HEK293 (cell line): ENCODE data around the gene JMJD4.

Source experiments
- GLI2 ChIP-seq: fragments of 450-650 bp; formaldehyde crosslinking; IDR thresholded peaks from 2 replicates; pipeline ENCODE4; 2017; ENCODE audit warnings: missing biosample characterization, missing genetic modification characterization, low read depth, borderline replicate concordance
- HIC1 ChIP-seq: fragments of 450-650 bp; formaldehyde crosslinking; IDR thresholded peaks from 2 replicates; pipeline ENCODE4 v1.5.1; 2016; ENCODE audit warnings: missing biosample characterization, missing genetic modification characterization
- KLF8 ChIP-seq: fragments of 450-650 bp; formaldehyde crosslinking; IDR thresholded peaks from 2 replicates; pipeline ENCODE4 v1.5.1; 2016; ENCODE audit warnings: missing biosample characterization, missing genetic modification characterization
- OVOL3 ChIP-seq: fragments of 450-650 bp; formaldehyde crosslinking; IDR thresholded peaks from 2 replicates; pipeline ENCODE4 v1.5.1; 2016; ENCODE audit warnings: missing biosample characterization, missing genetic modification characterization
- REPIN1 ChIP-seq: fragments of 450-650 bp; formaldehyde crosslinking; IDR thresholded peaks from 2 replicates; pipeline ENCODE4 v1.5.1; 2017; ENCODE audit warnings: missing biosample characterization, missing genetic modification characterization, low read depth
- ZFHX2 ChIP-seq: fragments of 450-650 bp; formaldehyde crosslinking; conservative IDR thresholded peaks from 2 replicates; pipeline ENCODE4 v1.5.1; 2016; ENCODE audit warnings: missing biosample characterization, missing genetic modification characterization
- ZNF133 ChIP-seq: fragments of 450-650 bp; formaldehyde crosslinking; IDR thresholded peaks from 2 replicates; pipeline ENCODE4 v1.5.1; 2016; ENCODE audit warnings: missing biosample characterization, missing genetic modification characterization
- ZNF155 ChIP-seq: fragments of 450-650 bp; formaldehyde crosslinking; IDR thresholded peaks from 2 replicates; pipeline ENCODE4 v1.5.1; 2016; ENCODE audit warnings: missing biosample characterization, missing genetic modification characterization
- ZNF18 ChIP-seq: fragments of 450-650 bp; formaldehyde crosslinking; IDR thresholded peaks from 2 replicates; pipeline ENCODE4 v1.5.1; 2016; ENCODE audit warnings: missing biosample characterization, missing genetic modification characterization
- ZNF19 ChIP-seq: fragments of 450-650 bp; formaldehyde crosslinking; IDR thresholded peaks from 2 replicates; pipeline ENCODE4; 2016; ENCODE audit warnings: missing biosample characterization, missing genetic modification characterization, low read depth
- ZNF2 ChIP-seq: fragments of 450-650 bp; formaldehyde crosslinking; IDR thresholded peaks from 2 replicates; pipeline ENCODE4 v1.5.1; 2016; ENCODE audit warnings: missing biosample characterization, missing genetic modification characterization
- ZNF223 ChIP-seq: fragments of 450-650 bp; formaldehyde crosslinking; IDR thresholded peaks from 2 replicates; pipeline ENCODE4 v1.5.1; 2016; ENCODE audit warnings: missing biosample characterization, missing genetic modification characterization
- ZNF24 ChIP-seq: fragments of 450-650 bp; formaldehyde crosslinking; IDR thresholded peaks from 2 replicates; pipeline ENCODE4 v1.5.1; 2016; ENCODE audit warnings: missing biosample characterization, missing genetic modification characterization
- ZNF335 ChIP-seq: fragments of 450-650 bp; formaldehyde crosslinking; conservative IDR thresholded peaks from 2 replicates; pipeline ENCODE4 v1.5.1; 2016; ENCODE audit warnings: missing biosample characterization, missing genetic modification characterization
- ZNF433 ChIP-seq: fragments of 450-650 bp; formaldehyde crosslinking; IDR thresholded peaks from 2 replicates; pipeline ENCODE4 v1.5.1; 2016; ENCODE audit warnings: missing biosample characterization, missing genetic modification characterization, low read depth
- ZNF530 ChIP-seq: fragments of 450-650 bp; formaldehyde crosslinking; IDR thresholded peaks from 2 replicates; pipeline ENCODE4 v1.5.1; 2016; ENCODE audit warnings: low read depth, missing biosample characterization, missing genetic modification characterization
- ZNF561 ChIP-seq: fragments of 450-650 bp; IDR thresholded peaks from 2 replicates; pipeline ENCODE4 v1.5.1; 2018; ENCODE audit warnings: missing biosample characterization, missing genetic modification characterization, borderline replicate concordance
- ZNF600 ChIP-seq: fragments of 450-650 bp; formaldehyde crosslinking; IDR thresholded peaks from 2 replicates; pipeline ENCODE4 v1.5.1; 2016; ENCODE audit warnings: missing biosample characterization, missing genetic modification characterization
- ZNF629 ChIP-seq: fragments of 450-650 bp; formaldehyde crosslinking; IDR thresholded peaks from 2 replicates; pipeline ENCODE4 v1.5.1; 2017; ENCODE audit warnings: missing biosample characterization, missing genetic modification characterization
- ZNF677 ChIP-seq: fragments of 450-650 bp; IDR thresholded peaks from 2 replicates; pipeline ENCODE4 v1.5.0; 2018; ENCODE audit warnings: missing biosample characterization, mild to moderate bottlenecking, missing genetic modification characterization, moderate library complexity
- ZNF692 ChIP-seq: fragments of 450-650 bp; formaldehyde crosslinking; IDR thresholded peaks from 2 replicates; pipeline ENCODE4 v1.5.1; 2016; ENCODE audit warnings: missing biosample characterization, missing genetic modification characterization
- TF ChIP-seq, protein P1 (sequence below): fragments of 450-650 bp; formaldehyde crosslinking; IDR thresholded peaks from 2 replicates; pipeline ENCODE4 v1.5.1; 2016; ENCODE audit warnings: missing biosample characterization, missing genetic modification characterization, borderline replicate concordance
- TF ChIP-seq, protein P2 (sequence below): fragments of 450-650 bp; formaldehyde crosslinking; conservative IDR thresholded peaks from 2 replicates; pipeline ENCODE4 v1.5.1; 2016; ENCODE audit warnings: low read depth, missing biosample characterization, missing genetic modification characterization

Gene JMJD4

DNA sequence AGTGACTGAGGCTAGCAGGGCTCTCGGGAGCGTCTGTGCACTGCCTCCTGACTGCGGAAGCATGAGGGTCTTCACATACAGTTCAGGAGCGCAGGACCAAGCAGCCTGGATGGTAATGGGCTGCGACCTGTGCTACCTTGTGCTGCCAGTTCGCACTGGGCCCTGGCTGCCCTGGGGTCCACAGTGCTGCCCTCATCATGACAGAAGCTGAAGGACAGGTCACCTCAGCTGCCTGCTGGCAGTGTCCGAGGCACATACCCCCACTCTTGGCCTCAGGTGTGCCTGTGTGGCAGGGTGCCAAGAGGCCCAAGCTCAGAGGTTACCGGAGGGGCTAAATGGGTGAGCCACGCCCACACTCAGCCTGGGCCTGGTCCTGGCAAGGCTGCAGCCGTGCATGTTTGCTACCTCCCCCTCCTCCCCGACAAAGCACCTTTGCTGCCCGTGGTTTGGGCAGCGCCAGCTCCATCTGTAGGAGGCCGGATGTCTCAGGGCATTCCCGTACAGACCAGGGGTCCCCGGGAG, 4.4 kb downstream of the JMJD4 start (continued):
- TF ChIP-seq, protein P1, sequence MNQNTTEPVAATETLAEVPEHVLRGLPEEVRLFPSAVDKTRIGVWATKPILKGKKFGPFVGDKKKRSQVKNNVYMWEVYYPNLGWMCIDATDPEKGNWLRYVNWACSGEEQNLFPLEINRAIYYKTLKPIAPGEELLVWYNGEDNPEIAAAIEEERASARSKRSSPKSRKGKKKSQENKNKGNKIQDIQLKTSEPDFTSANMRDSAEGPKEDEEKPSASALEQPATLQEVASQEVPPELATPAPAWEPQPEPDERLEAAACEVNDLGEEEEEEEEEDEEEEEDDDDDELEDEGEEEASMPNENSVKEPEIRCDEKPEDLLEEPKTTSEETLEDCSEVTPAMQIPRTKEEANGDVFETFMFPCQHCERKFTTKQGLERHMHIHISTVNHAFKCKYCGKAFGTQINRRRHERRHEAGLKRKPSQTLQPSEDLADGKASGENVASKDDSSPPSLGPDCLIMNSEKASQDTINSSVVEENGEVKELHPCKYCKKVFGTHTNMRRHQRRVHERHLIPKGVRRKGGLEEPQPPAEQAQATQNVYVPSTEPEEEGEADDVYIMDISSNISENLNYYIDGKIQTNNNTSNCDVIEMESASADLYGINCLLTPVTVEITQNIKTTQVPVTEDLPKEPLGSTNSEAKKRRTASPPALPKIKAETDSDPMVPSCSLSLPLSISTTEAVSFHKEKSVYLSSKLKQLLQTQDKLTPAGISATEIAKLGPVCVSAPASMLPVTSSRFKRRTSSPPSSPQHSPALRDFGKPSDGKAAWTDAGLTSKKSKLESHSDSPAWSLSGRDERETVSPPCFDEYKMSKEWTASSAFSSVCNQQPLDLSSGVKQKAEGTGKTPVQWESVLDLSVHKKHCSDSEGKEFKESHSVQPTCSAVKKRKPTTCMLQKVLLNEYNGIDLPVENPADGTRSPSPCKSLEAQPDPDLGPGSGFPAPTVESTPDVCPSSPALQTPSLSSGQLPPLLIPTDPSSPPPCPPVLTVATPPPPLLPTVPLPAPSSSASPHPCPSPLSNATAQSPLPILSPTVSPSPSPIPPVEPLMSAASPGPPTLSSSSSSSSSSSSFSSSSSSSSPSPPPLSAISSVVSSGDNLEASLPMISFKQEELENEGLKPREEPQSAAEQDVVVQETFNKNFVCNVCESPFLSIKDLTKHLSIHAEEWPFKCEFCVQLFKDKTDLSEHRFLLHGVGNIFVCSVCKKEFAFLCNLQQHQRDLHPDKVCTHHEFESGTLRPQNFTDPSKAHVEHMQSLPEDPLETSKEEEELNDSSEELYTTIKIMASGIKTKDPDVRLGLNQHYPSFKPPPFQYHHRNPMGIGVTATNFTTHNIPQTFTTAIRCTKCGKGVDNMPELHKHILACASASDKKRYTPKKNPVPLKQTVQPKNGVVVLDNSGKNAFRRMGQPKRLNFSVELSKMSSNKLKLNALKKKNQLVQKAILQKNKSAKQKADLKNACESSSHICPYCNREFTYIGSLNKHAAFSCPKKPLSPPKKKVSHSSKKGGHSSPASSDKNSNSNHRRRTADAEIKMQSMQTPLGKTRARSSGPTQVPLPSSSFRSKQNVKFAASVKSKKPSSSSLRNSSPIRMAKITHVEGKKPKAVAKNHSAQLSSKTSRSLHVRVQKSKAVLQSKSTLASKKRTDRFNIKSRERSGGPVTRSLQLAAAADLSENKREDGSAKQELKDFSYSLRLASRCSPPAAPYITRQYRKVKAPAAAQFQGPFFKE (tag by site-specific recombination), result no peak; the same call in 1 of the 2 replicates
- TF ChIP-seq ZNF677 (no peak), HIC1 (peak; percentile 43; the same call in 1 of the 2 replicates), REPIN1 (tag by site-specific recombination) (no peak), KLF8 (tag by site-specific recombination) (no peak), ZNF19 (tag by site-specific recombination) (no peak), ZNF223 (tag by site-specific recombination) (peak; percentile 92), ZNF24 (no peak), ZNF692 (no peak), ZNF629 (tag by site-specific recombination) (no peak), ZNF335 (peak; percentile 39), ZFHX2 (tag by site-specific recombination) (peak; percentile 61), ZNF18 (tag by site-specific recombination) (0 out of 2 replicates have a peak, but pooled peaks have one; percentile 31), OVOL3 (tag by site-specific recombination) (no peak), ZNF133 (tag by site-specific recombination) (no peak), ZNF2 (tag by site-specific recombination) (peak; percentile 60; the same call in 1 of the 2 replicates), ZNF600 (peak; percentile 75; the same call in 1 of the 2 replicates), ZNF530 (tag by site-specific recombination) (no peak), ZNF561 (tag by site-specific recombination) (no peak), ZNF155 (tag by site-specific recombination) (no peak), ZNF433 (tag by site-specific recombination) (no peak), GLI2 (tag by site-specific recombination) (no peak)
- TF ChIP-seq, protein P2, sequence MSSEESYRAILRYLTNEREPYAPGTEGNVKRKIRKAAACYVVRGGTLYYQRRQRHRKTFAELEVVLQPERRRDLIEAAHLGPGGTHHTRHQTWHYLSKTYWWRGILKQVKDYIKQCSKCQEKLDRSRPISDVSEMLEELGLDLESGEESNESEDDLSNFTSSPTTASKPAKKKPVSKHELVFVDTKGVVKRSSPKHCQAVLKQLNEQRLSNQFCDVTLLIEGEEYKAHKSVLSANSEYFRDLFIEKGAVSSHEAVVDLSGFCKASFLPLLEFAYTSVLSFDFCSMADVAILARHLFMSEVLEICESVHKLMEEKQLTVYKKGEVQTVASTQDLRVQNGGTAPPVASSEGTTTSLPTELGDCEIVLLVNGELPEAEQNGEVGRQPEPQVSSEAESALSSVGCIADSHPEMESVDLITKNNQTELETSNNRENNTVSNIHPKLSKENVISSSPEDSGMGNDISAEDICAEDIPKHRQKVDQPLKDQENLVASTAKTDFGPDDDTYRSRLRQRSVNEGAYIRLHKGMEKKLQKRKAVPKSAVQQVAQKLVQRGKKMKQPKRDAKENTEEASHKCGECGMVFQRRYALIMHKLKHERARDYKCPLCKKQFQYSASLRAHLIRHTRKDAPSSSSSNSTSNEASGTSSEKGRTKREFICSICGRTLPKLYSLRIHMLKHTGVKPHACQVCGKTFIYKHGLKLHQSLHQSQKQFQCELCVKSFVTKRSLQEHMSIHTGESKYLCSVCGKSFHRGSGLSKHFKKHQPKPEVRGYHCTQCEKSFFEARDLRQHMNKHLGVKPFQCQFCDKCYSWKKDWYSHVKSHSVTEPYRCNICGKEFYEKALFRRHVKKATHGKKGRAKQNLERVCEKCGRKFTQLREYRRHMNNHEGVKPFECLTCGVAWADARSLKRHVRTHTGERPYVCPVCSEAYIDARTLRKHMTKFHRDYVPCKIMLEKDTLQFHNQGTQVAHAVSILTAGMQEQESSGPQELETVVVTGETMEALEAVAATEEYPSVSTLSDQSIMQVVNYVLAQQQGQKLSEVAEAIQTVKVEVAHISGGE, result no peak
